Superior temporal gyrus (tissue), 1 donor: ENCODE data around the gene GPN1.
A peak's percentile ranks its signal among the peaks of the same experiment; 100 is the strongest.
"Not testable (repeated sequence)": the region's sequence is repeated elsewhere in the genome, so short reads cannot be mapped to it uniquely, and the experiment has no call there.

Experiments used
- DNase-seq: peaks from one replicate; pipeline ENCODE4 v3.0.0-alpha.2; 2016; ENCODE audit errors: extremely low spot score

The GPN1 gene

DNA sequence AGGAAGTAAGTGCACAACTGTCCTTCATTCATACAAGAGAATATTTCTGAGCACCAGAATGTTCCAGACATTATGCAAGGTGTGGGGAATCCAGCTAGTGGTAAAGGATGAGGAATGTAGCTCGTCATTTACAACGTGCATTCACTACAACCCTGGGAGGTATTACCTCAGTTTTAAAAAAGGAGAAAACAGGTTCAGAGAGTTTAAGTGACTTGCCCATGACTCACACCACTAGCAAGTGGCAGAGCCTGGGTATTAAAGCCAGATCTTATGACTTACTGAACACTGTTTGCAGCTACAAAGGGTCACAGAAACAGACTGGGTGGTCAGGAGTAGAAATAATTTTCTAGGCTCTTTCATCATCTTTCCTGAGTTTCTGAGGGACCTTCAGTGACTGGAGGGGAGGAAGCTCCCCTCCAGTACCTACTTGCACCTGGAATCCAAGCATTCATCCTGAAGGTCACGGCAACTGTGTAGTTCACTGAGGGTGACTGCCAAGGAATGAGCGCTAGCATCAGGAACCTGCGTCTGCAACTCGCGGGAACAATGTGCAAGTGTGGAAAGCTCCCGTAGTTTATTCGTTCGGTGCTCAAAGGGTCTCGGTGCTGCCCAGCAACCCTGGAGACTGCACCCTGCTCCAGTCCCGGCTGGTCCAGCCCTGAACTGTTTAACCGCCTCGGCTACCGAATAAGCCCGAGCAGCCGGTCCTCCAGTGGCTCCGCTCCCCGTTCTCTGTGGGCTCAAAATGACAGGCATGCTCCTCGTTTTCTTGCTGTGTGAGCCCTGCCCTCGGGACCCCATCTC is 685 bp upstream of the GPN1 start:
- peak; percentile 26 for DNase-seq

DNA sequence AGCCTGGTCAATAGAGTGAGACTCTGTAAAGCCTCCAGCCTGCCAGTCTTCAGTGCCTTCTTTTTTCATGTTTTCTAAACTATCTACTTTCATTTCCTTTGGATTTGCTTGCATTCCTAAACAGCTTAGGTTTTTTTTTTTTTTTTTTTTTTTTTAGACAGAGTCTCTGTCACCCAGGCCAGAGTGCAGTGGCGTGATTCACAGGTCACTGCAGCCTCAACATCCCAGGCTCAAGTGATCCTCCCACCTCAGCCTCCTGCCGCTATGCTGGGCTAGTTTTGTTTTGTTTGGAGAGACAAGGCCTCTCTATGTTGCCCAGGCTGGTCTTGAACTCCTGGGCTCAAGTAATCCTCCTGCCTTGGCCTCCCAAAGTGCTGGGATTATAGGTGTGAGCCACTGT is 1.4 kb downstream of the GPN1 start:
- not testable (repeated sequence) for DNase-seq

DNA sequence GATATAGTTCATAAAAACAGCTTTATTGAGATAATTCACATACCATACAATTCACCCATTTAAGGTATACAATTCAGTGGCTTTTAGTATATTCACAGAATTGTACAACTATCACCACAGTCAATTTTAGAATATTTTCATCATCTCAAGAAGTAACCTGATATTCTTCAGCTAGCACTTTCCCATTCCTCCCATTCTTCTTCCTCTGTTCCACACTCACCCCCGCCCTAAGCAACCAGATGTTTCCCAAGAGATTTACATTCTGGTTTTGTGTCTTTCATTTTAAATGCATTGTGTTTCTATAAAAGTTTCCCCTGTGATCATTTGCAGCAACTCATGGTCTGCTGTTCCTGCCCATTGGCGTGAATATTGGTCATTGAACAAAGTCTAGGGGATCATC is 5.4 kb downstream of the GPN1 start:
- DNase-seq: no peak

DNA sequence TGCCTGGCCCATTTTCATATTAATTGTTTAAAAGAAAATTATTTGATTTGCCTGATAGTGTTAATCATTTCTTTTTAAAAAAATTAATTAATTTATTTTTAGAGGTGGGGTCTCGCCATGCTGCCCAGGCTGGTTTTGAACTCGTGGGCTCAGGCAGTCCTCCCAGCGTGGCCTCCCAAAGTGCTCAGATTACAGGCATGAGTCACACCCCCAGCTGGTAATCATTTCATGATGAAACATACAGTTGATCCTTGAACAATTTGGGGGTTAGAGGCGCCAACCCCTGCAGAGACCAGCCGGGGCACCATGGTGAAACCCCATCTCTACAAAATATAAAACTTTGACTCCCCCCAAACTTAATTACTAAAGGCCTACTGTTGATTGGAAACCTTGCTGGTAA is 7.9 kb downstream of the GPN1 start:
- no peak for DNase-seq

DNA sequence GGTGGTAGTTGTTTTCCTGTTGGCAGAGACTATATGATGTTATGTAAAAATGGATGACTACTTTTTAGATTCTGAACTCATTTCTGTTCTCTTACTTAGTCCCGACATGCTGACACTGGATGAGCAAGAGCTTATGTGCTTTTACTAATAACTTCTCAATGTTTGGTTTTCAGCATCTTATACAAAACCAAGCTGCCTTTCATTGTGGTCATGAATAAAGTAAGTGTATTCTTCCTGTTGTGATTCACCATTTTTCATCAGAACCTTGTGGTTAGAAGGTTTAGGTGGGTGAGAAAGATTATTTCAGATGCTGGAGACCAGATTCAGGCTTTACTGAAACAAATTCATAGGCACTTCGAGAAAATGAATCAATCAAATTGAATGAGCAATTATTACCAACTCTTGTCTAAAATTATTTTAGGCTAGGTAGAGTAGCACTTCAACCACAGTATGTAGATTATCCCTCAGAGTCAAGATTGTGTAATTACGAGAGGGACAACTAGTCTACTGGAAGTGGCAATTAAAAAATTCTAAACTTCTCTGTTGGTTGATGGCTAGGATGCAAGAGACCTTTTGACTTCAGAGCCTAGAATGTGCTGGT is 9.3 kb downstream of the GPN1 start:
- DNase-seq: no peak

DNA sequence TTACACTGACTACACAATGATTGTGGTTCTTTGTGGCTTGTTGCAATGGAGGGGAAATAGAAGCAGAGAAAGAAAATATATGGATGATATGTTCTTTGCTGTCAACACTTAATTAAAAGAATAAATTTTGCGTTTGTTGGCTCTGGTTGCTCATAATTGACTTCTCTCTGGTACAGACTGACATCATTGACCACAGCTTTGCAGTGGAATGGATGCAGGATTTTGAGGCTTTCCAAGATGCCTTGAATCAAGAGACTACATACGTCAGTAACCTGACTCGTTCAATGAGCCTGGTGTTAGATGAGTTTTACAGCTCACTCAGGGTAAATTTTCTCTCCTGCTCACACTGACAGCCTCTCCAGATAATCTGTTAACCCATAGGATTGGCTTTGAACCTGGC is 9.9 kb downstream of the GPN1 start:
- DNase-seq: no peak

DNA sequence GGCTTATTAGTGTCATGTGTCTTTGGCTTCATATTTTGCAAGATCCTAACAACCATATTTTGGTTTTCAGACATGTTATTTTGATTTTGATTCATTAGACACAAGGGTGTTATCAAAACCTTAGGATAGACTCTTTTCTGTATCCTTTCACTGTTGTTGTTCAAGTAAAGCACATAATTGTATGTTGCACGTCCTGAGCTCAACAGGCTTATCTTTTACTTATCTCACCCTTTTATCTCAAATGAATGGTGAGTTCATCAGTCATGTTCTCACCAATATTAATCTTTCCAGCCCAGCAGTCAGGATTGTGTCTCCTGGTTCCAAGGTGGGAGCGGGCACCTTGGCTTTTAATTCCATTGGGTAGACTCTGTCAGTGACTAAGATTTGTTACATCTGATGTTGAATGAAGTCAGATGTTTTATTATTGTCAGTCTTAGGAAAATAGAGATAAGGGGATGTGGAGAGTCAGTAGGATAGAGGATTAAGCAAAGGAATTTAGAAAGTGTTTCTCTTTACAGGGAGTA is 11.9 kb downstream of the GPN1 start:
- no peak for DNase-seq

DNA sequence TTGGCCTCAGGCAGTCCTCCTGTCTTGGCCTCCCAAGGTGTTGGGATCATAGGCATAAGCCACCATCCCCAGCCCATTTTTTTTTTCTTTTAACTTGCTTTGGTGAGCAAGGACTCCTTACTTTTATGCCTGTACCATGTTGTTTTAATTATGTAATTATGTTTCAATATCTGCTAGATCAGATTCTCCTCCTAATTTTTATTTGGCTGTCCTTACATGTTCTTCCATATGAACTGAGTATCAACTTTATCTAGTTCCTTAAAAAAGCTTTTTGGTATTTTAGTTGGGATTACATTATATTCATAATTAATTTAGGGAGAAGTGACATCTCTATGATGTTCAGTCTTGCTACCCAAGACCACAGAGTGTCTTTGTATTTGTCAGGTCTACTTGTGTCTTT is 16.3 kb downstream of the GPN1 start:
- no peak for DNase-seq

DNA sequence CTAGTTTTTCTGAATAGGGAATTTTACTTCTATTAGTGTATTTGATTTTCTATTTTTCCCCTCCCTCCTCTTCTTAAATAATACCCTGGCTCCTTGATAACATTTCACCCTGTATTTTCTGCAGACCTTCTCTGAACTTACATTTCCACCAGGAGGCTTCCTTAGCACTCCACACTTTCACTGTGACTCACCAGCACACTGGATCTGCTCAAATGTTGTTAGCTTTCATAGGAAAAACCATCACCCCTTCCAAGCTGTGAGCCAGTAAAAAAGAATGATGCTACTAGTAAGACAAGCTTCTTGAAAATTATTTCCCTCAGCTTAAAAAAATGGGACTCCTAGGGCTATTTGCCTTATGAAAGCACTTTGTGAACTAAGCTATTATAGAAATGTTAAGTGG is 18.4 kb downstream of the GPN1 start:
- no peak for DNase-seq

DNA sequence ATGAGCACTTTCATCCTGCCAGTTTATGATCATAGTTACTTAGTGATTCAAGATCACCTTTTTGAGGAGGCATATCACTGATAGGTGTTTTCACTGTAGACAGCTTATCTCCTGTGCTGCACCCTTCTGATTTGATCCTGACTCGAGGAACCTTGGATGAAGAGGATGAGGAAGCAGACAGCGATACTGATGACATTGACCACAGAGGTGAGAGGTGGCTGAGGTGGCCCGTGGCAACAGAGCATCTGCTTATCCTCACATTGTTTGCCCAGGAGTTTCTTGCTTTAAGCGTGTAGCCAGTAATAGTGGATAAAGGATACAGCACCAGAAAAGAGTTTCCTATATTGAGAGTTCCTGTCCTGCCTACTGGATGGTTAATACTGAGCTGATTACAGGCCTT is 18.9 kb downstream of the GPN1 start:
- no peak for DNase-seq

DNA sequence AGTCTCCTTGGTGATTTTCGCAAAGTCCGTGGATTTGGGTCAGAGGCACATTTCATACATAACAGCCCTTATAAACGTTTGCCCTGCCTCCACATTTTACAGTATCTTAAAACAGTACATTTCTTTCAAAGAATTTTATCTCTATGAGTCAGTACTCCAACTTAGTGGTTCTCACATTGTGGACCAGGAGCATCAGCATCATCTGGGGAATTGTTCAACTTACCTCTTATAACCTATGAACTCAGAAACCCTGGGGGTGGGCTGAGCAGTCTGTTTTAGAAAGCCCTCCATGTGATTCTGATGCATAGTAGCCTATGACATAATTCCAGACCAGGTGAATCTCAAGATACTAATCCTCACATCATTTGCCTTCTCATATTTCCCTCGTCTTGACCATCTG is 22.2 kb downstream of the GPN1 start:
- no peak for DNase-seq

DNA sequence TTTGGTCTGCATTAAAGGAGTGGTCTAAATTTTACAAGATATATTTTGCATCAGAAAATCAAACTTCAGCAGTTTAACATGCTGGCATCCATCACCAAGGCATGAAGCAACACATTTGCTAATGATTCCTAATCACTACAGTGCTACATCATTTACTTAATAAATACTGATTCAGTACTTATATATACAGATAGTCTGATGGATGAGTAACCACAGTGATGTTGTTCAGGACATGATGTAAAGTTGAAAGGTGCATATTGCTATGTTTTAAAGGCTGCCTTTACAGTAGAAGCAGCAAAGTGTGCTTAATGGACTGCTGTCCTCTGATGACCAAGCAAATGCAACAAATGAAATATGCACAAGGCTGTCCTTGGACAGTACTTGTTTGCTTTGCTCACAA is 23.5 kb downstream of the GPN1 start:
- no peak for DNase-seq

DNA sequence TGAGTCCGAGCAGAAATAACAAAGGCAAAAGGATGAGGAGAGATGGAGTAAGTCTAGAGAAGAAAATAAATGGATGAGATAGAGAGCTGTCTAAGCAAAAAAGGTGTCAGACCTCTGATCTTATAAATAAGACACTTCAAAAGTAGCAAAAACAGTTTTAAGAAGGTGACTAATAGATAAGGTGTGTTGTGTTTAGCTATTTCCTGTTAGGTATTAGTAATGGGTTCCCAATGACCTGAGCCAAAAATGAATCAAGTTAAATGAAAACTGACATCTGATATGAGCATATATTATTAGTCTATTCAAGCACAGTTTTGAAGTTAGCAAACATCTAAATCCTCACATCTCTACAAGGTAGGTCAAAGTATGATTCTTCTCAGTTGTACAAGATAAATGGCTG is 23.9 kb downstream of the GPN1 start:
- DNase-seq: no peak

DNA sequence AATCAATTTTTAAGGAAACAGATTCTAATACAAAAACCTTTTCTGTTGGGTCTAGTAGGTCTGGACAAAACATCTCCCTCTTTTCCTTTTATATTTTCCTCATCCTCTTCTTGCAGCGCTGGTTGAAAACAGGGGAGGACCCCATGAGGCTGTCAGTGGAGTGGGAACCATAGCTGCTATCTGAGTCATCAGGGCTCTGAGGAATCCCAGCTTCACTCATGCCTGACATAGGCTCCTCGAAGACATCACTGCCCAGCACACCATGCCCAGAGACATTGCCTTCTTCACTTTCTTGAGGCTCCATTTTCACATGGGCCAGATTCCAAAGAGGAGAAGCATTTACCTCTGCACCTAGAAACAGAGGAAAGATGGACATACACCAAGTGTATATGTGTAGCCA is 24.5 kb downstream of the GPN1 start:
- no peak for DNase-seq

DNA sequence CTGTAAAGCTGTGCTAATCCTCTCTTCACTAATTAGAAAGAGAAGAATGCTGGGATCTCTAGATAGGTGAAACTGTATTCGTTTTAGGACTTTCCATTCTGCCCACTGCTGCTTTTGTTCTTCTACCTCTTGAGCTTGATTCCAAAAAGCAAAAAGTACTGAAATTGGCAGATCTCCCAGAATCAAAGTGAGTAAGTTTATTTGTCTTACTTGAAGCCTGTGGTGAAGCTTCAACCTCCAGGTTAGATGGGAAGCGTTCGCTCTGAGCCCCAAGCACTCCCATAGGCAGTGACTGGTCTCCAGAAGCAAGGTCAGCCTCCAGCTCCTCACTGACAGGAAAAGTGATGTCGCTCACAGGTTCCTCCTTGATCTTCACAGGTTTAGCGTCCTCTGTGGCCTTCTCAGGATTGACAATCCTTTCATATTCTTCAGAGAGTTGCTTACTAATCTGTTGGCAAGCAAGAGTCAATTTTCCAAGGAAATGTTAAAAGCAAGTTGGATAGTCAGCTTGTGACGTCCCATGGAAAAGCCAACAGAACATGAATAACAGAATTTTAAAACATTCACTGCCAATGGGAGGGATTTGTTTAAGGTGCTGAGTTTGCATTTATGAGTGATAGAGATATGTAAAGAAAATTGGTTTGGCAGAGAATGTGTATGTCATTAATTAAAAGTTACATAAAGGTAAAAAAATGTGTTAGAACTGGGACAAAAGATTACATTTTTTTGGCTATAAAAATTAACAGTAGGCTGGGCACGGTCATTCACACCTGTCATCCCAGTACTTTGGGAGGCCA is 26.5 kb downstream of the GPN1 start:
- no peak for DNase-seq

DNA sequence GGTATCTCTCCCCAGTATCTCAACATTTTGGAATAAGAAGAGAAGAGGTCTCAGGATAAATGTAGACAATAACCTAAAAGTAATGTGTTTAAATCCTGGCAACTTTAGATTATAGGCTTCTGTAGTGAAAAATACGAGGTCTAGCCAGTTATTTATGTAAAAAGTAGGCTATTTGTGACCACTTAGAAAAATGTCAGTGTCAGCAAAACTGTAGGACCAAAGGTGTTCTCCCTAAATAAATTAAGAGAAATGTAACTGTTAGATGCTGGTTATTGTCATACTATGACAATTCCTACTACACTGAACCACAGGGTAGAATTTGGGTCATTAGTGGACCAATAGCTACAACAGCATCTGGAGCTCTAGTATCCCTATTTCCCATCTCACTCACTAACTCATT is 32.5 kb downstream of the GPN1 start:
- no peak for DNase-seq

DNA sequence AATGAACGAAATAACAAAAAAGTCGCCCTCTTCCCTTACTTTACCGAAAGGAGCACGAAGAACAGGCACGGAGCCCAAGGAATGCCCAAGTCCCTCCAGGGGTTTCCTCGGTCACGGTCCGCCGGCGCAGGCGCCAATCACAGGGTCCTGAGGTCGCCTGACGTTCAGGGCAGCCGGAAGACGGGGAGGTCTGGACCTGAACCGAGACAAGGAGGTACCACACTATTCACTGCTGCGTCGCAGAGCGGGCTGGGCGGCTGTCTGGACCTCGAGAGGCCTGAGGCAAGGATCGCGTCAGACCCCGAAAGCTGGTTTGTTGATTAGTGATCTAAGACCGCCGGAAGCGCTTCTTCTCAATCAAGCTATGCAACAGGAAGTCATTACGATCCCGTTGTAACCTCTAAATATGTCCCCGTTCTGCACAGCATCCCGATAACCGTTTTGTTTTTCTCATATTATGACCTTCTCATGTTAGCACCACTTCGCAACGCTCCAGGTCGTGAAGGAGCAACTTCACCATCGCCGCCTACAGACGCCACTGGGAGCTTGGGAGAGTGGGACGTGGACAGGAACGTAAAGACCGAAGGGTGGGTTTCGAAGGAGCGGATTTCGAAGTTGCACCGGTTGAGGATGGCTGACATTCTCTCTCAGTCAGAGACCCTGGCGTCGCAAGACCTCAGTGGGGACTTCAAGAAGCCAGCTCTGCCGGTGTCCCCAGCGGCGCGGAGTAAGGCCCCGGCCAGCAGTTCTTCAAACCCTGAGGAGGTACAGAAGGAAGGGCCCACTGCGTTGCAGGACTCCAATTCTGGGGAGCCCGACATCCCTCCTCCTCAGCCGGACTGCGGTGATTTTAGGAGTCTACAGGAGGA is 34.7 kb downstream of the GPN1 start, which contains the start of the genes SLC4A1AP and SUPT7L:
Gene SLC4A1AP, plus strand, starts transcription at position 605 of the 869 bp plus-strand sequence. Its CDS starts 26 bp downstream, at position 631.
Gene SUPT7L, minus strand, starts transcription at position 330 of the 869 bp plus-strand sequence. CDS start 1,422 bp downstream, outside the sequence.
- peak; percentile 93 for DNase-seq

DNA sequence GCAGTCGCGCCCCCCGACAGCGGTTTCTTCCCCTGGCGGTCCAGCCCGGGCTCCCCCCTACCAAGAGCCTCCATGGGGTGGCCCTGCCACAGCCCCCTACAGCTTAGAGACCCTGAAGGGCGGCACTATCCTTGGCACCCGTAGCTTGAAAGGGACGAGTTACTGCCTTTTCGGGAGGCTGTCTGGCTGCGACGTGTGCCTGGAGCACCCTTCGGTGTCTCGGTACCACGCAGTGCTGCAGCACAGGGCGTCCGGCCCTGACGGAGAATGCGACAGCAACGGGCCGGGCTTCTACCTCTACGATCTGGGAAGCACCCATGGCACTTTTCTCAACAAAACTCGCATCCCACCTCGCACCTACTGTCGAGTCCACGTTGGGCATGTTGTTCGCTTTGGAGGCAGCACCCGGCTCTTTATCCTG is 35.3 kb downstream of the GPN1 start:
- no peak for DNase-seq

DNA sequence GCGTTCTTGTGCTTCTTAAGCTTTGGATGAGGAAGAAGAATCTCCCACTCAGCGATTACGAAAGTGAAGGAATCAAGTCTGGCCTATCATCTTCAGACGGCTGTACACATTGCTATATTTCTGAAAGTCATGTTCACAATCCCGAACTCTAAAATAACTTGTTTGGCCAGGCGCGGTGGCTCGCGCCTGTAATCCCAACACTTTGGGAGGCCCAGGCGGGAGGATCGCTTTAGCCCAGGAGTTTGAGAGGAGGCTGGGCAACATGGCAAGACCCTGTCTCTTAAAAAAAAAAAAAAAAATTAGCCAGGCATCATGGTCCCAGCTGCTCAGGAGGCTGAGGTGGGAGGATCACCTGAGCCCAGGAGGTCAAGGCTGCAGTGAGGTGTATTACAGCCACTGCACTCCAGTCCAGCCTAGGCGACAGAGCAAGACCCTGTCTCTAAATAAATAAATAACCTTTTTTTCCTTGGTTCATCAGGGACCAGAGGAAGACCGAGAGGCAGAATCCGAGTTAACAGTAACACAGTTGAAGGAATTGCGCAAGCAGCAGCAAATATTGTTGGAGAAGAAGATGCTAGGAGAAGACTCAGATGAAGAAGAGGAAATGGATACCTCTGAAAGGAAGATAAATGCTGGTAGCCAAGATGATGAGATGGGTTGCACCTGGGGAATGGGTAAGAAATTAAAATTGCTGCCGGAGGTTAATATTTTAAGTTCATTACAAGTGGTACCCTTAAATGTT is 35.9 kb downstream of the GPN1 start:
- no peak for DNase-seq

DNA sequence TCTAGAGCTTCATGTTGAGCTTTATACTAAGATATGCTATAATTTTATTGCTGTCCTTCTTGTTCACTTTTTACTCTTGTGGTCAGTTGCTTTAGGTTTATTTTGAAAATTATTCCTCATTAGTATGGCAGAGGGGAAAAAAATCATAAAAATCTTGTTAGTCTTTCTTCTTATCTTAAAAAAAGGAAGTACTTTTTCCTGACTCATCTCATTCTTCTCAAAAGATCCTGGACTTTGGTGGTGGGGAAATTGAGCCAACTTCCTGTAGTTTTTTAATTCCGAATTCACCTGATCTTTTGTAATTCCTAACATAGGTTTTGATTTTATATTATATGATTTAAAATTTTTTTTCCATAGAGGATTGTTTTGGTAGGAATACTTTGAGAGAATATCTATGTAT is 38.6 kb downstream of the GPN1 start:
- DNase-seq: no peak

DNA sequence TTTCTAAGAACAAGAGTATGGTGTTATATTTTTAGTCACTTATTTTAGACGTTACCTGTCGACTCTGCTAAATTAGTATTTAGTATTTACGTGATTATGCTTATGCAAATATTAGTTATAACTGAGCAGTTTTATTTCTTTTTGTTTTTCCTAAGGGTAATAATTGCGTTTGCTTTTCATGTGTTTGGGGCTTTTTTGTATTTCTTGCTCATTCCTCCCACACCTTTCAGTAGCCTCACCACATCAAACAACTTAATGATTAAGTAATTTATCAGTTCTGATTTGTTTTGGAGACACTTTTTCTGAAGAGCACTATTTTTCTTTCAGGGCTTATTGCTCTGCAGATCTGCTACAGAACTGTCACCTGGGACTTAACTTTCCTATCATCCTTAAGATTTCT is 42.4 kb downstream of the GPN1 start:
- no peak for DNase-seq
